Stimulated activated CD8-positive, alpha-beta memory T cell treated with anti-CD3 and anti-CD28 coated beads, Interleukin-7, amount 100 ng/mL, for 48 hours (primary cell): ENCODE measurements around the gene LETM1.

Source experiments
- DNase-seq, 2 donors: peaks; one replicate each; pipeline ENCODE4 v3.0.0-alpha.2; 2020; ENCODE audit warnings: low read depth in 1 of 2; ENCODE audit errors: extremely low read depth in 1 of 2

The LETM1 gene

DNA sequence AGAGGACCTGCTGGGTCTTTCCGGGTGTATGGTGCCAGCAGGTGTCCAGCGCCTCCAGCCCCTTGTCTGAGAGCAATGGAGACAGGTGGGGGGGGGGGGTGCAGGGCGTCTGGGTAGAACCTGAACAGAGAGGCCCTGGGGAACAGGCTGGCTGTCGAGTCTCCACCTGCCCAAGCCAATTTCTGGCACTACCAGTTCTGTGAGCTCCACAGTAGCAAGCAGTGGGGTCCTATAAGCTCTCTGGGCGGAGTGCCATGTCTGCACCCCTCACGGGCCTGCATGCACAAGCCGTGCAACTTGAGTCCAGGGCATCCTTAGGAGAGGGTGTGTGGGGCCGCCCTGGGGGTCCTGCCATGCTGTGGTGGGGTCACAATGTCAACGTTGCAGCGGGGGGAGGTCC, 72.9 kb downstream of the LETM1 start:
- DNase-seq = no peak

DNA sequence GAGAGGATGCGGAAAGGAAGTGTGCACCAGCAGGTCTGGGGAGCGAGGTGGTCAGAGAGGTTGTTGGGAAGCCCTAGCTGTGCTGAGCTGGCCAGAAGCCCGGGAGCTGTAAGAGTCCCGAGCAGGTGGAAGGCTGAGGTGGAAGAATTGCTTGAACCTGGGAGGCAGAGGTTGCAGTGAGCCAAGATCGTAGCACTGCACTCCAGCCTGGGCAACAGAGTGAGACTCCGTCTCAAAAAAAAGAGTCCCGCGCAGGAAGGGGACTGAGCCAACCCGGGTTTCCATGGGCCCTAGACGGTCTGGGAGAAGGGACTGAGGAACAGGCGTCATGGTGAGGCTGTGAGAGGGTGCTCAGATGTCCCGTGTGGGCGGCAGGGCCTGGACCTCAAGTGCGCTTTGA, 75.5 kb downstream of the LETM1 start:
- no peak for DNase-seq

DNA sequence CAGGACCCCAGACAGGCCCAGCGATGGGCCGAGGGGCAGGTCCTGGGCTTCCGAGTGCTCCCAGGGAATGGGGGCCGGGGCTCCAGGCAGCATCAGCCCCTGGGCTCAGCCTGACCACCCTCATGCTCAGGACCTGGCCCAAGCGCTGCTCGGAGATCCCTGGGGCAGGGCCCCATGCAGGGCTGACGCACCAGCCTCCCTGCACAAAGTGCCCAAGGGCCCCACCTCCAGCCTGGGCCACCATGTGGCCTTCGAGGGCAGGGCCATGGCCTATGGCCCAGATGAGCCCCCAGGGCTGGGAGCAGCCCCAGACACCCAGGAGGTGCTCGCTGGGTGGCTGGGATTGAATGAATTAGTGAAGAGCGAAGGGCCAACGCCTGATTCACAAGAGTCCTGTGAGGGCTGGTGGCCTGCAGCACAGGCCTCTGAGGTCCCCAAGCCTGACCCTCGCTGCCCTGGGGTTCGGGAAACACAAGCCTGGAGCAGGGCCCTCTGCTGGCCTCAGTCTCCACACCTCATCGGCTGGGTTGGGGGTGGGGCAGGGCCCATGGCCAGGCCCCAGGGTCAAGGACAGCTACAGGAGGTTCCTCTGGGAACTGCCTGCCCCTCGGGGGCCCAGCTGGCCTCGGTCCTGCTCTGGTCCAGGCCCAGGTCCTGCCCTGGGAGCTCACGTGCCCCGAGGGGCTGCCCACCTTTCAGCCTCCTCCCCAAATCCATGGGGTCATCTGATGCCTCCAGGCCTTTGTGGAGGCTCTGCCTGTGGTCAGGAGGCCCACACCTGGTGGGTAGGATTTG, 76.2 kb downstream of the LETM1 start:
- no peak for DNase-seq

- no peak for DNase-seq
These were observed 77.1 kb downstream of the LETM1 start for GRCh38 chr4:1778642-1779392.

- no peak for DNase-seq
These were observed 77.9 kb downstream of the LETM1 start for GRCh38 chr4:1777822-1778641.

- no peak for DNase-seq
These were observed 79.3 kb downstream of the LETM1 start for GRCh38 chr4:1776521-1777161.

GRCh38 chr4:1775731-1776500, 80.0 kb downstream of the LETM1 start:
- no peak for DNase-seq

DNA sequence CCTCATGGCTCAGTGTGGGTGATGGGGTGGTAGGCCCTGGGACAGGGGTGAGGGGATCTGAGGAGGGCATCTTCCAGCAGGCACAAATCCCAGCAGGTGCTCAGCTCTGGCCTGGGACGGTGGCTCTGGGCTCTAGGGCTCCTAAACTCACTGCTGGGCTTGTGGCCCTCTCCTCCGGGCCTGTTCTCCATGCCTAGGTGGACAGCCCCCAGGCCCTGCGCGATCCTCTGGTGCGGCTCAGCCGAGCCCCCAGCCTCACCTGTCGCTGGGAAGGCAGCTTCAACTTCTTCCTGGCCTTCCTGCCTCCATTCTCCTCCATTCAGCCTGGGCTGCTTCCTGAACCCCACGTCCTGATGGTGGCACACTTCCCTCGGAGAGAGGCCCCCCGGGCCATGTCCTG, 82.2 kb downstream of the LETM1 start:
- no peak for DNase-seq

DNA sequence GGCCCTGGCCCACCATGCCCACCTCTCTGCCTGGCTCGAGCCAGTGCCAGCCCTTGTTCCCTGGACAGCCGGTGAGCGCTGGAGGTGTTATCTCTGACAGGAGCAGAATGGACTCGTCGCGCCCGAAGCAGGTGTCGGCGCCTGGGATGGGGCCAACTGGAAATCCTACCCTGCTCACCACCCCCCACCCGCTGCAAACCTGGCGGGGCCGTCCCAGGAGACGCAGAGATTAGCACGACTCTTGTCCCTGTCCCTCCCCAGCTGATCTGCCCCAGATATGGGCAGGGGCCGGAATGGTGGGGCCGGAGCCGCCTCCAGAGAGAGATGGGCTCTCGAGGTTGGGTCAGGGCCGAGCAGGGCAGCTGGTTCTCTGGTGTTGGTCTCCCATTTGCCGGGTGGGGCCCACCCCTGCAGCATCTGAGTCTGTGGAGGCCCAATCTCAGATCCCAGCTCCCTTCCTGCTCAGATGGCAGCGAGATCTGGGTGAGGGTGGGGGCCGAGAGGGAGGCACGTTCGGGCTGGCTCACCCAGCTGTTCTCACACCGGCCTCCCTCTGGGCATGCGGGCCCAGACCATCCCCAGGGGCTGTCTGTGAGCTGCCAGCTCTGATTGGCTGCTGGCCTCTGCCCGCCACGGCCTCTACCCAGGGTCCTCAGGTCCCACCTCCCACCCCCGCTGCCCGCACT, 83.0 kb downstream of the LETM1 start:
- no peak for DNase-seq

- DNase-seq = no peak
These were observed 84.2 kb downstream of the LETM1 start for GRCh38 chr4:1771555-1772305.

DNA sequence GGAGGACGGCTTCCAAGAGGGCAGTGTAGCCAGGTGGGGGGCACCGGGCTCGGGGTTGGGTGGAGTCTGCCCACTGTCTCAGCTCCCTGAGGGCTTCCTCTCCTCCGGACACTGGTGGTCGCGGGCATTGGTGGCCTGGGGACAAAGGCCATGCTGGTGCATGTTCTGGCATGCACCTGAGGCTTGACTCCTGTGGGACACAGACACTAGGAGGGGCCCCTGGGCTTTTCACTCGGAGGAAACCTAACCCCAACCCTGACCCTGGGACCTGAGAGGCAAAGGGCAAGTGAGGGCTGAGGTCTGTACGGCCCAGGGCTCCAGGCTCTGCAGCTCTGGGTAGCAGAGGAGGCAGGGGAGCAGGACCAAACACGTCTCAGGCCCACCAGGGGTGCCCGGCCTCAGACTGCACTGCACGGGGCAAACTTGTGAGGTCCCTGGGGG, 85.1 kb downstream of the LETM1 start:
- no peak for DNase-seq

- DNase-seq = no peak
These were observed 85.7 kb downstream of the LETM1 start for GRCh38 chr4:1770245-1770644.

GRCh38 chr4:1769692-1770091, 86.3 kb downstream of the LETM1 start:
- no peak for DNase-seq

GRCh38 chr4:1768367-1769034, 87.5 kb downstream of the LETM1 start:
- DNase-seq = no peak

DNA sequence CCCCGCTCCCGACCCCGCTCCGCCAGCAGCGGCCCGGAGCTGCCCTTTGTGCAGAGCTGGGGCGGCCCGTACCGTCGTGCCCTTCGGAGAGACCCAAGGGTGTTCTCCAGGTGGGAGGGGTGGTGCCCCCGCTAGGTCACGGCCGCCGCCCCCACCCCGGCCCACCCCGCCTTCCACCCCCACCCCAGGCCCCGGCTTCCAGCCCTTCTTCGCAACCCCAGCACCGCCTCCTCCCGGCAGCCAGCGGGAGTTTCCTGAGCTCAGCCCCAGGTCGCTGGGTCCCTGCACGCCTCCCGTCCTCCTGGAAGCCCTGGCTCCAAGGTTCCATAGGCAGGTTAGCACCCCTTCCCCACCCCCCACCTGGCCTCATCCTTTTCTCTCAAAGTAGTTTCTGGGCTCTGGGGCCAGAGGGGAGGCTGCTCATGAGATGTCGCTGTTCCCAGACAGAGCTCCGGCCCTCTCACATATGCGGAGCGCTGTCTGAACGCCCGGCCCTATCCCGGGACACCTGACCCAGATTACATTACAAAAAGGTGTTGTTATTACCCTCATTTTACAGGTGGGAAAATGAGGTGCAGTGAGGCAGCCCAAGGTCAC, 88.1 kb downstream of the LETM1 start:
- DNase-seq = no peak

DNA sequence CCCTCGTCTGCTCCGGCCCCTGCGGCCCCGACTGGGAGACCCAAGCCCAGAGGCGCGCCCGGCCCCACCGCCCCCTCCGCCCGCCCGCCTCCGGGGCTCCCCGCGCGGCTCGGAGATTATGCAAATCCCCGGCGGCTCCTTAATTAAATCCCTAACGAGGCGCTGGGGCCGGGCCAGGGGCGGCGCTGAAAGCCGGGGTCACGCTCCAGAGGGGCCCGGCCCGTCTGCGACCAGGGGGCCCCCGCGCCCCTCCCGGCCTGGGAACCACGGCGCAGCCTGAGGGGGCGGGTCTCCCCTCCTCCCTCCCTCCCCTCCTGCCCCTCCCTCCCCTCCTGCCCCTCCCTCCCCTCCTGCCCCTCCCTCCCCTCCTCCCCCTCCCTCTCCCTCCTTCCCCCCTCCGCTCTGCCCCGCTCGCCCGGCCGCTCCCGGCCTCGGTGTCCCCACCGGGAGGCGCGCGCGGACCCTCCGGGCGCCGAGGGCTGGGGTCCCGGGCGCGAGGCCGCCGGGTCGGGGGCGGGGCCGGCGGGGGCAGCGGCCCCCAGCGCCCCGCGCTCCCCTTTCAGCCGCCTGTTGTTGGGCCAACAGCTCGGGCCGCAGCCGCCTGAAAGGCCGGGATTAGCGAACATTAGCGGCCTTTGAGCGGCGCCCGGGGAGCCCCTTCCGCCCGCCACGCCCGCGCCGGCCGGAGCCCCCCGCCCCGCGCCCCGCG, 88.7 kb downstream of the LETM1 start:
- no peak for DNase-seq
